PC-9 (cell line): ENCODE results near the gene SBDS. TPM values are rescaled to one million over a fixed set of nuclear protein-coding genes. Genes with fewer than 3 reads are reported as not detected.

Source experiments
- BruUV-seq: library from RNA; stranded (reverse); fragments of 400-500 nt; replicated peaks from 2 replicates; lab custom pipeline; 2021; lab: Mats Ljungman, UMichigan
- CTCF ChIA-PET: fragments of 300-600 bp; sonication (Branson Sonifier 250); formaldehyde crosslinking; loops from one replicate; lab custom pipeline; 2022; ENCODE audit warnings: antibody characterized with exemption; lab: Charles Lee
- POLR2A ChIA-PET: fragments of 300-600 bp; sonication (Branson Sonifier 250); formaldehyde crosslinking; loops from one replicate; lab custom pipeline; 2022; ENCODE audit warnings: antibody characterized with exemption; ENCODE audit not compliant: unreplicated experiment; lab: Charles Lee
- DNase-seq, 2 experiments: peaks; one replicate each; pipeline versions ENCODE4 v3.0.0 to v3.0.0-alpha.2; 2015 to 2022; ENCODE audit warnings: mixed read lengths in 1 of 2
- H2AFZ ChIP-seq: fragments of 200-600 bp; sonication (generic); 2 replicates; pipeline ENCODE4 v1.8.1; 2017; ENCODE audit warnings: antibody characterized with exemption
- H3F3A ChIP-seq: fragments of 200-600 bp; sonication (generic); 2 replicates; pipeline ENCODE4 v1.8.1; 2017; ENCODE audit warnings: antibody characterized with exemption, mild to moderate bottlenecking, low read depth; ENCODE audit not compliant: insufficient read depth
- H3K27ac ChIP-seq: fragments of 200-600 bp; sonication (generic); 2 replicates; pipeline ENCODE4 v1.6.1; 2016; ENCODE audit warnings: mixed run types
- H3K27me3 ChIP-seq: fragments of 200-600 bp; sonication (generic); 2 replicates; pipeline ENCODE4 v1.6.1; 2016; ENCODE audit warnings: low read depth, mixed run types; ENCODE audit not compliant: insufficient read depth
- H3K36me3 ChIP-seq: fragments of 200-600 bp; sonication (generic); 2 replicates; pipeline ENCODE4 v1.6.1; 2016; ENCODE audit warnings: low read depth, mixed run types
- H3K4me1 ChIP-seq: fragments of 200-600 bp; sonication (generic); replicated peaks from 2 replicates; pipeline ENCODE4 v1.6.1; 2016; ENCODE audit warnings: mixed run types; ENCODE audit not compliant: insufficient read depth
- H3K4me2 ChIP-seq: fragments of 200-600 bp; sonication (generic); 2 replicates; pipeline ENCODE4 v1.6.1; 2017; ENCODE audit warnings: mixed run types
- H3K4me3 ChIP-seq: fragments of 200-600 bp; sonication (generic); 2 replicates; pipeline ENCODE4 v1.6.1; 2016; ENCODE audit warnings: mixed run types
- H3K79me2 ChIP-seq: fragments of 200-600 bp; sonication (generic); 2 replicates; pipeline ENCODE4 v1.6.1; 2017; ENCODE audit warnings: low read depth, mixed run types
- H3K9me2 ChIP-seq: fragments of 200-600 bp; sonication (generic); 2 replicates; pipeline ENCODE4 v1.8.1; 2017; ENCODE audit warnings: mild to moderate bottlenecking; ENCODE audit not compliant: insufficient read depth
- H3K9me3 ChIP-seq: fragments of 200-600 bp; sonication (generic); 2 replicates; pipeline ENCODE4 v1.8.1; 2016; ENCODE audit warnings: low read depth; ENCODE audit not compliant: insufficient read depth
- H4K20me1 ChIP-seq: fragments of 200-600 bp; sonication (generic); 2 replicates; pipeline ENCODE4 v1.8.1; 2017; ENCODE audit not compliant: insufficient read depth
- CTCF ChIP-seq: fragments of 200-600 bp; sonication (generic); conservative IDR thresholded peaks from 2 replicates; pipeline ENCODE4 v1.6.1; 2017; ENCODE audit warnings: mixed run types, antibody characterized with exemption, mild to moderate bottlenecking, moderate library complexity
- EZH2 ChIP-seq: fragments of 200-600 bp; sonication (generic); IDR thresholded peaks from 2 replicates; pipeline ENCODE4 v1.8.0; 2017; ENCODE audit warnings: antibody characterized with exemption, low read depth
- intact Hi-C: fragments of 100-400 bp; cut with micrococcal nuclease; formaldehyde crosslinking; loops from one replicate; pipeline ENCODE4 v1.10.0; 2022; ENCODE audit not compliant: unreplicated experiment
- total RNA-seq: library from RNA; stranded (reverse); gene quantifications from 2 replicates; pipeline ENCODE4 v1.2.3, GENCODE V29; 2021

Gene SBDS
- total RNA-seq, 1 experiment from 2014 or later, result 65.1 TPM

GRCh38 chr7:66964411-66964810 is 31.0 kb downstream of the SBDS start:
- H3F3A ChIP-seq, result no peaks in the 10 kb centered on the region
- no peak for DNase-seq
- no peaks in the 10 kb centered on the region for H3K79me2 ChIP-seq
- H3K9me2 ChIP-seq, result no peaks in the 10 kb centered on the region
- POLR2A ChIA-PET, result no interaction called here
- no peak overlapping the region for H3K27ac ChIP-seq
- intact Hi-C loops, result no loop called here
- H3K9me3 ChIP-seq, result no peaks in the 10 kb centered on the region
- CTCF ChIA-PET, result no interaction called here
- H3K4me1 ChIP-seq, result no peaks in the 10 kb centered on the region
- TF ChIP-seq EZH2 (no peak), CTCF (no peak)
- no peak overlapping the region for H3K4me2 ChIP-seq
- no TSS peak for BruUV-seq
- no peaks in the 10 kb centered on the region for H3K36me3 ChIP-seq
- H3K27me3 ChIP-seq, result no peaks in the 10 kb centered on the region
- H3K4me3 ChIP-seq, result no peak overlapping the region
- no peak overlapping the region for H2AFZ ChIP-seq
- H4K20me1 ChIP-seq, result no peaks in the 10 kb centered on the region; the same call in 1 of the 2 replicates

- H3K27me3 ChIP-seq, result no peaks in the 10 kb centered on the region
- no peaks in the 10 kb centered on the region; the same call in 1 of the 2 replicates for H3F3A ChIP-seq
- H3K9me3 ChIP-seq, result no peaks in the 10 kb centered on the region
- no peaks in the 10 kb centered on the region for H3K9me2 ChIP-seq
- CTCF ChIA-PET, result no interaction called here
- POLR2A ChIA-PET, result no interaction called here
- no peak overlapping the region for H2AFZ ChIP-seq
- no peaks in the 10 kb centered on the region for H3K79me2 ChIP-seq
- peaks cover 10% of the 10 kb centered on the region for H3K36me3 ChIP-seq
- no peak for TF ChIP-seq EZH2
- TF ChIP-seq CTCF, result no peak
- no TSS peak for BruUV-seq
- H4K20me1 ChIP-seq, result no peaks in the 10 kb centered on the region; the same call in 1 of the 2 replicates
- H3K4me1 ChIP-seq, result no peaks in the 10 kb centered on the region
- intact Hi-C loops, result no loop called here
- no peak overlapping the region for H3K4me2 ChIP-seq
- no peak overlapping the region for H3K27ac ChIP-seq
- no peak for DNase-seq
- H3K4me3 ChIP-seq, result no peak overlapping the region
Observed at GRCh38 chr7:66961096-66961495, 34.3 kb downstream of the SBDS start.

- Histone ChIP-seq H3K9me2 (no peaks in the 10 kb centered on the region), H4K20me1 (no peaks in the 10 kb centered on the region; the same call in 1 of the 2 replicates), H3K36me3 (peaks cover 19% of the 10 kb centered on the region), H3K4me2 (no peak overlapping the region), H3K4me1 (no peaks in the 10 kb centered on the region), H3F3A (no peaks in the 10 kb centered on the region; the same call in 1 of the 2 replicates), H3K27me3 (no peaks in the 10 kb centered on the region), H3K4me3 (no peak overlapping the region), H2AFZ (no peak overlapping the region), H3K9me3 (no peaks in the 10 kb centered on the region), H3K79me2 (no peaks in the 10 kb centered on the region), H3K27ac (no peak overlapping the region)
- TF ChIP-seq EZH2, result no peak
- no peak for TF ChIP-seq CTCF
- intact Hi-C loops, result no loop called here
- ChIA-PET CTCF (no interaction called here), POLR2A (no interaction called here)
- DNase-seq, result no peak
- BruUV-seq, result no TSS peak
Observed at GRCh38 chr7:66960192-66960591, 35.2 kb downstream of the SBDS start.
